C4-2B (cell line): ENCODE data around the gene SLC36A1.

ENCODE experiments used
- CTCF ChIP-seq: fragments of 450-650 bp; conservative IDR thresholded peaks from 2 replicates; pipeline ENCODE4 v1.5.1; 2017; ENCODE audit warnings: mild to moderate bottlenecking
- ZFX ChIP-seq: fragments of 450-650 bp; IDR thresholded peaks from 2 replicates; pipeline ENCODE4 v1.6.1; 2017

GRCh38 chr5:151509231-151509630 lies 61.8 kb downstream of the SLC36A1 start:
- no peak for TF ChIP-seq CTCF
- TF ChIP-seq ZFX = no peak
